Loucy (cell line): ENCODE results near the gene ATP13A3.
"Not testable (repeated sequence)": the region's sequence is repeated elsewhere in the genome, so short reads cannot be mapped to it uniquely, and the experiment has no call there.

Source experiments
- EZH2phosphoT487 ChIP-seq: fragments of 200-600 bp; IDR thresholded peaks from 2 replicates; pipeline ENCODE4 v1.6.1; 2018; ENCODE audit warnings: antibody characterized with exemption, mild to moderate bottlenecking, moderate library complexity, borderline replicate concordance
- TF ChIP-seq, protein P1 (sequence below): fragments of 200-600 bp; sonication (generic); conservative IDR thresholded peaks from 2 replicates; pipeline ENCODE4 v1.5.1; 2014; ENCODE audit warnings: mild to moderate bottlenecking, antibody characterized with exemption, low read length

GRCh38 chr3:194493995-194494927 is 7.5 kb upstream of the ATP13A3 start:
- TF ChIP-seq, protein P1, sequence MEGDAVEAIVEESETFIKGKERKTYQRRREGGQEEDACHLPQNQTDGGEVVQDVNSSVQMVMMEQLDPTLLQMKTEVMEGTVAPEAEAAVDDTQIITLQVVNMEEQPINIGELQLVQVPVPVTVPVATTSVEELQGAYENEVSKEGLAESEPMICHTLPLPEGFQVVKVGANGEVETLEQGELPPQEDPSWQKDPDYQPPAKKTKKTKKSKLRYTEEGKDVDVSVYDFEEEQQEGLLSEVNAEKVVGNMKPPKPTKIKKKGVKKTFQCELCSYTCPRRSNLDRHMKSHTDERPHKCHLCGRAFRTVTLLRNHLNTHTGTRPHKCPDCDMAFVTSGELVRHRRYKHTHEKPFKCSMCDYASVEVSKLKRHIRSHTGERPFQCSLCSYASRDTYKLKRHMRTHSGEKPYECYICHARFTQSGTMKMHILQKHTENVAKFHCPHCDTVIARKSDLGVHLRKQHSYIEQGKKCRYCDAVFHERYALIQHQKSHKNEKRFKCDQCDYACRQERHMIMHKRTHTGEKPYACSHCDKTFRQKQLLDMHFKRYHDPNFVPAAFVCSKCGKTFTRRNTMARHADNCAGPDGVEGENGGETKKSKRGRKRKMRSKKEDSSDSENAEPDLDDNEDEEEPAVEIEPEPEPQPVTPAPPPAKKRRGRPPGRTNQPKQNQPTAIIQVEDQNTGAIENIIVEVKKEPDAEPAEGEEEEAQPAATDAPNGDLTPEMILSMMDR, result not testable (repeated sequence)
- not testable (repeated sequence) for TF ChIP-seq EZH2phosphoT487
